T-cell (primary cell): ENCODE data around the gene FGFR4. TPM values are rescaled to one million over a fixed set of nuclear protein-coding genes. Genes with fewer than 3 reads are reported as not detected.

ENCODE experiments used
- ATAC-seq, 4 experiments: fragments of 200-7000 bp in 3 of 4; fragments of 150-1000 bp in 1 of 4; cut with Tn5 transposase; replicated peaks in 1 of 4; 1 replicate in 3 of 4; 2 replicates in 1 of 4; pipeline ENCODE4 v1.10.0; 2021; ENCODE audit warnings: moderate library complexity in 3 of 4, mild to moderate bottlenecking in 2 of 4, moderate number of reproducible peaks in 1 of 4
- CTCF ChIA-PET, 2 donors: fragments of 300-600 bp; sonication (Branson Sonifier 250); formaldehyde crosslinking; loops; one replicate each; lab custom pipeline; 2022; ENCODE audit warnings: antibody characterized with exemption in 2 of 2; lab: Charles Lee
- POLR2A ChIA-PET, 2 donors: fragments of 300-600 bp; sonication (Branson Sonifier 250); formaldehyde crosslinking; loops; one replicate each; lab custom pipeline; 2022; ENCODE audit warnings: antibody characterized with exemption in 2 of 2; lab: Charles Lee
- DNase-seq, 35 experiments: peaks; one replicate each; pipeline versions ENCODE4 v3.0.0 to v3.0.0-alpha.2; 2013 to 2023
- H3K27ac ChIP-seq: one replicate; pipeline ENCODE4 v1.5.1; 2013; ENCODE audit warnings: low read length
- H3K27me3 ChIP-seq, 2 experiments: replicated peaks in 1 of 2; 1 replicate in 1 of 2; 2 replicates in 1 of 2; pipeline versions ENCODE4 v1.6.1 to v1.7.0; 2013; ENCODE audit warnings: low read length in 1 of 2, mixed read lengths in 1 of 2; ENCODE audit not compliant: control insufficient read depth in 2 of 2, insufficient read depth in 2 of 2; ENCODE audit errors: extremely low read depth in 1 of 2
- H3K36me3 ChIP-seq, 2 donors: 1 replicate in 1 of 2; 2 replicates in 1 of 2; pipeline versions ENCODE4 v1.6.1 to v1.7.0; 2013; ENCODE audit warnings: low read length in 1 of 2; ENCODE audit not compliant: control insufficient read depth in 2 of 2, insufficient read depth in 1 of 2; ENCODE audit errors: extremely low read depth in 1 of 2
- H3K4me1 ChIP-seq, 2 experiments: 1 replicate in 1 of 2; 2 replicates in 1 of 2; pipeline versions ENCODE4 v1.6.1 to v1.7.0; 2013; ENCODE audit warnings: low read length in 2 of 2, mixed read lengths in 1 of 2; ENCODE audit not compliant: insufficient read depth in 2 of 2, control insufficient read depth in 1 of 2; ENCODE audit errors: extremely low read depth in 1 of 2
- H3K4me3 ChIP-seq, 2 donors: 1 replicate in 1 of 2; 2 replicates in 1 of 2; pipeline versions ENCODE4 v1.5.1 to v1.7.0; 2013; ENCODE audit warnings: mild to moderate bottlenecking in 2 of 2, low read length in 1 of 2, moderate library complexity in 1 of 2; ENCODE audit not compliant: control insufficient read depth in 1 of 2; ENCODE audit errors: extremely low read depth in 1 of 2
- H3K9me3 ChIP-seq: 2 replicates; pipeline ENCODE4 v1.7.0; 2013
- H3K27ac Mint-ChIP-seq, 2 donors: one replicate each; pipeline ENCODE4 v1.8.0; 2020 to 2021; ENCODE audit warnings: mild to moderate bottlenecking in 2 of 2, mixed read lengths in 2 of 2
- H3K27me3 Mint-ChIP-seq, 2 donors: one replicate each; pipeline ENCODE4 v1.8.0; 2021 to 2022; ENCODE audit warnings: mixed read lengths in 2 of 2
- H3K36me3 Mint-ChIP-seq: one replicate; pipeline ENCODE4 v1.8.0; 2021; ENCODE audit warnings: mixed read lengths
- H3K4me1 Mint-ChIP-seq, 3 donors: one replicate each; pipeline ENCODE4 v1.8.0; 2020 to 2022; ENCODE audit warnings: mixed read lengths in 3 of 3, mild to moderate bottlenecking in 1 of 3
- H3K4me3 Mint-ChIP-seq, 3 donors: one replicate each; pipeline ENCODE4 v1.8.0; 2020 to 2022; ENCODE audit warnings: mild to moderate bottlenecking in 3 of 3, mixed read lengths in 3 of 3, moderate library complexity in 3 of 3
- H3K9me3 Mint-ChIP-seq, 3 donors: one replicate each; pipeline ENCODE4 v1.8.0; 2020 to 2022; ENCODE audit warnings: mixed read lengths in 3 of 3
- WGBS: methylation state at CpG from one replicate; pipeline ENCODE4 v1.1.5; 2013; ENCODE audit warnings: missing lambda C conversion rate; ENCODE audit not compliant: insufficient coverage; 5-methylcytosine and 5-hydroxymethylcytosine counted together
- total RNA-seq, 35 experiments: library from RNA in 6 of 35; stranded (reverse) in 6 of 35; fragments of 120-200 nt in 1 of 35; gene quantifications; one replicate each; pipeline versions ENCODE4 v1.2.1 to v1.2.4 and lab custom pipeline; 2013 to 2026

Gene FGFR4
- total RNA-seq, 5 donors from 2014 or later (not counting 1 experiment from before 2014, with no cell fraction given): 1.6 to 5.1 (median 3.2) TPM

DNA sequence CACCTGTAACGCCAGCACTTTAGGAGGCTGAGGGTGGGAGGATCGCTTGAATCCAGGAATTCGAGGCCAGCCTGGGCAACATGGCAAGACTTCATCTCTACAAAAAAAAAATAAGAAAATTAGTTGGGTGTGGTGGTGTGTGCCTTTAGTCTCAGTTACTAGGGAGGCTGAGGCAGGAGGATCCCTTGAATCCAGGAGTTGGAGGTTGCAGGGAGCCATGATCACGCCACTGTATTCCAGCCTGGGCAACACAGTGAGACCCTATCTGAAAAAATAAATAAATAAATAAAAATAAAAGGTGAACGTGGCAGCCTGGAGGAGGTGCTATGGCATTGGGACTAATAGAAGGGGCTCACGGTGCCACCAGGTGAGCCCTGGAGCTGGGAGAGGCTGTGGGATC lies 7.1 kb downstream of the FGFR4 start:
- Mint-ChIP-seq H3K36me3 (no peaks in the 10 kb centered on the region), H3K4me3 (no peak overlapping the region), H3K9me3 (no peaks in the 10 kb centered on the region), H3K27me3 (peaks cover 0 to 3% of the 10 kb centered on the region in 2 donors), H3K4me1 (peaks cover 0 to 1% (median 0%) of the 10 kb centered on the region in 3 donors), H3K27ac (no peak overlapping the region)
- ATAC-seq (no peak), DNase-seq (no peak)
- CTCF ChIA-PET: no interaction called here
- Histone ChIP-seq H3K4me1 (peaks cover 0 to 4% of the 10 kb centered on the region in 2 experiments), H3K36me3 (no peaks in the 10 kb centered on the region), H3K4me3 (no peak overlapping the region), H3K27ac (no peak overlapping the region), H3K27me3 (peaks cover 0 to 34% of the 10 kb centered on the region in 2 experiments), H3K9me3 (no peaks in the 10 kb centered on the region)
- WGBS: 81% methylated on average over 2 of the region's 6 CpGs
- POLR2A ChIA-PET: no interaction called here

- no peaks in the 10 kb centered on the region for H3K36me3 Mint-ChIP-seq
- no peak for ATAC-seq
These were observed 7.7 kb downstream of the FGFR4 start for GRCh38 chr5:177094224-177095087.

DNA sequence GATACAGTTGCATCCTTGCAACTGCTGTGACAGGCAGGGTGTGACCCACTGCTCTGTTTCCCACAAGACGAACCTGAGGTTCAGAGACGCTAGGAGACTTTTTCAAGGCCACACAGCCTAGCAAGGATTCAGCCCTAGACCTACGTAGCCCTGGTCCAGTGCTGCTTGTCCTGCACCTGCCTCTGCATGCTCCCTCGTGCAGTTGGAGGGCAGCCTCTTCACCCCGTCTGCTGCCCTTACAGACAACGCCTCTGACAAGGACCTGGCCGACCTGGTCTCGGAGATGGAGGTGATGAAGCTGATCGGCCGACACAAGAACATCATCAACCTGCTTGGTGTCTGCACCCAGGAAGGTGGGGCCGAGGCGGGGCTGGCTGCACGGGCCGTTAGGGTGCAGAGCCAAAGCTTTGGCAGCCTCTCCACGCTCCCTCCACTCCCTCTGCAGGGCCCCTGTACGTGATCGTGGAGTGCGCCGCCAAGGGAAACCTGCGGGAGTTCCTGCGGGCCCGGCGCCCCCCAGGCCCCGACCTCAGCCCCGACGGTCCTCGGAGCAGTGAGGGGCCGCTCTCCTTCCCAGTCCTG lies 8.5 kb downstream of the FGFR4 start:
- peaks cover 0 to 28% of the 10 kb centered on the region in 2 experiments for H3K27me3 ChIP-seq
- H3K9me3 ChIP-seq: no peaks in the 10 kb centered on the region
- ChIA-PET POLR2A (interaction anchor here in 1 of 2 donors (0.6 kb wide), 1 partner anchor 319 kb away, joined by 3 read pairs; no protein-coding TSS in a partner anchor), CTCF (no interaction called here)
- no peaks in the 10 kb centered on the region for H3K9me3 Mint-ChIP-seq
- H3K4me3 Mint-ChIP-seq: no peak overlapping the region
- H3K27ac ChIP-seq: no peak overlapping the region
- no peak overlapping the region for H3K27ac Mint-ChIP-seq
- no peaks in the 10 kb centered on the region for H3K36me3 Mint-ChIP-seq
- no peak overlapping the region for H3K4me3 ChIP-seq
- H3K4me1 Mint-ChIP-seq: no peaks in the 10 kb centered on the region
- H3K4me1 ChIP-seq: peaks cover 0 to 1% of the 10 kb centered on the region in 2 experiments
- H3K36me3 ChIP-seq: no peaks in the 10 kb centered on the region
- no peak for DNase-seq
- no peak for ATAC-seq
- 87% methylated on average over 25 of the region's 28 CpGs for WGBS
- H3K27me3 Mint-ChIP-seq: no peaks in the 10 kb centered on the region

More at GRCh38 chr5:177094224-177095087, 7.7 kb downstream of the FGFR4 start:
- Mint-ChIP-seq H3K4me1 (no peaks in the 10 kb centered on the region), H3K4me3 (no peak overlapping the region), H3K27me3 (no peaks in the 10 kb centered on the region), H3K27ac (no peak overlapping the region), H3K9me3 (no peaks in the 10 kb centered on the region)
- POLR2A ChIA-PET: no interaction called here
- no peaks in the 10 kb centered on the region for H3K36me3 ChIP-seq
- CTCF ChIA-PET: no interaction called here
- peaks cover 0 to 4% of the 10 kb centered on the region in 2 experiments for H3K4me1 ChIP-seq
- peaks cover 0 to 30% of the 10 kb centered on the region in 2 experiments for H3K27me3 ChIP-seq
- H3K27ac ChIP-seq: no peak overlapping the region
- no peak for DNase-seq
- WGBS: 89% methylated on average over 12 of the region's 12 CpGs
- H3K4me3 ChIP-seq: no peak overlapping the region
- H3K9me3 ChIP-seq: no peaks in the 10 kb centered on the region

DNA sequence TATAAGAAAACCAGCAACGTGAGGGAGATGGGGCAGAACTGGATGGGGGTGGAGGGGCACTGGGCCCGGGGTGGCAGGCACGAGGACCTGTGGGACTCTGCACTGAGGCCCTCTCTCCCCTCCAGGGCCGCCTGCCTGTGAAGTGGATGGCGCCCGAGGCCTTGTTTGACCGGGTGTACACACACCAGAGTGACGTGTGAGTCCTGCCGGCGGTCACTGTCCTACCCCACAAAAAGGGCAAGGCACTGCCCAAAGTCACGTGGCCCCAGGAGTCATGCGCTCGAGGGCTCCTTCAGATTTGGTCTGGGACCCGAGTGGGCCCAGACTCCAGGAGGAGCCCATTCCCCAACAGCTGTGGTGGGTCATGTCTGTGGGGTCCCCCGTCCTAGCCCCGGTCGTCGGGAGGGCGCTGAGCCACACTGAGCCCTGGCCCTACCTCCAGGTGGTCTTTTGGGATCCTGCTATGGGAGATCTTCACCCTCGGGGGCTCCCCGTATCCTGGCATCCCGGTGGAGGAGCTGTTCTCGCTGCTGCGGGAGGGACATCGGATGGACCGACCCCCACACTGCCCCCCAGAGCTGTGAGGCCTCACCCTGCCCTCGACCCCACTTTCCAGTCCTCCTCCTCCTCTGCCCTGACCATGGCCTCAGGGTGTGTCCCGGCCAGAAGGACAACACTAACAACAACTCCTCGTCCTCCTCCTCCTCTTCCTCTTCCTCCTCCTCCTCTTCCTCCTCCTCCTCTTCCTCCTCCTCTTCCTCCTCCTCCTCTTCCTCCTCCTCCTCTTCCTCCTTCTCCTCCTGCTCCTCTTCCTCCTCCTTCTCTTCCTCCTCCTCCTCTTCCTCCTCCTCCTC lies 9.7 kb downstream of the FGFR4 start:
- POLR2A ChIA-PET: no interaction called here
- 77% methylated on average over 13 of the region's 29 CpGs for WGBS

DNA sequence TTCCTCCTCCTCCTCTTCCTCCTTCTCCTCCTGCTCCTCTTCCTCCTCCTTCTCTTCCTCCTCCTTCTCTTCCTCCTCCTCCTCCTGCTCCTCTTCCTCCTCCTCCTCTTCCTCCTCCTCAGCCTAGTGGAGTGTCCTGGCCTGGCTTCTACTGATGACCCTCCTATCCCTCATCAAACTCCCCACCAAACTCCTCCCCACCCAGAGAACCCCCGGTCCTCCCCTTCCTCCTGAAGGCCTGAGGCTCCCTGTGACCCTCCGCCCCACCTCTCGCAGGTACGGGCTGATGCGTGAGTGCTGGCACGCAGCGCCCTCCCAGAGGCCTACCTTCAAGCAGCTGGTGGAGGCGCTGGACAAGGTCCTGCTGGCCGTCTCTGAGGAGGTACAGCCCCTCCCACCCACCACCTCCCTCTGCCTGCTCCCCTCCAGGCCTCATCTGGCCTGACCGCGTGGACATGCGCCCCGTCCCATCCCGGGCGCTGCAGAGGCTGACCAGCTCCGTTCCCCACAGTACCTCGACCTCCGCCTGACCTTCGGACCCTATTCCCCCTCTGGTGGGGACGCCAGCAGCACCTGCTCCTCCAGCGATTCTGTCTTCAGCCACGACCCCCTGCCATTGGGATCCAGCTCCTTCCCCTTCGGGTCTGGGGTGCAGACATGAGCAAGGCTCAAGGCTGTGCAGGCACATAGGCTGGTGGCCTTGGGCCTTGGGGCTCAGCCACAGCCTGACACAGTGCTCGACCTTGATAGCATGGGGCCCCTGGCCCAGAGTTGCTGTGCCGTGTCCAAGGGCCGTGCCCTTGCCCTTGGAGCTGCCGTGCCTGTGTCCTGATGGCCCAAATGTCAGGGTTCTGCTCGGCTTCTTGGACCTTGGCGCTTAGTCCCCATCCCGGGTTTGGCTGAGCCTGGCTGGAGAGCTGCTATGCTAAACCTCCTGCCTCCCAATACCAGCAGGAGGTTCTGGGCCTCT lies 10.6 kb downstream of the FGFR4 start:
- no peaks in the 10 kb centered on the region for H3K9me3 ChIP-seq
- Mint-ChIP-seq H3K36me3 (no peaks in the 10 kb centered on the region), H3K4me3 (no peak overlapping the region), H3K9me3 (no peaks in the 10 kb centered on the region), H3K27me3 (peaks cover 0 to 2% of the 10 kb centered on the region in 2 donors), H3K27ac (no peak overlapping the region), H3K4me1 (no peaks in the 10 kb centered on the region)
- no peak for DNase-seq
- POLR2A ChIA-PET: no interaction called here
- no peaks in the 10 kb centered on the region for H3K4me1 ChIP-seq
- no peak overlapping the region for H3K4me3 ChIP-seq
- 85% methylated on average over 30 of the region's 30 CpGs for WGBS
- H3K36me3 ChIP-seq: no peaks in the 10 kb centered on the region
- ATAC-seq: no peak
- H3K27ac ChIP-seq: no peak overlapping the region
- peaks cover 0 to 36% of the 10 kb centered on the region in 2 experiments for H3K27me3 ChIP-seq
- CTCF ChIA-PET: interaction anchor here in 1 of 2 donors (0.6 kb wide), 1 partner anchor 10 kb away, joined by 4 read pairs; no protein-coding TSS in a partner anchor

More for the DNA sequence above, 9.7 kb downstream of the FGFR4 start:
- CTCF ChIA-PET: interaction anchor here in 1 of 2 donors (0.6 kb wide), 1 partner anchor 11 kb away, joined by 4 read pairs; no protein-coding TSS in a partner anchor
- no peak overlapping the region for H3K4me3 Mint-ChIP-seq
- Histone ChIP-seq H3K27me3 (peaks cover 0 to 30% of the 10 kb centered on the region in 2 experiments), H3K4me3 (no peak overlapping the region), H3K9me3 (no peaks in the 10 kb centered on the region), H3K4me1 (no peaks in the 10 kb centered on the region), H3K27ac (no peak overlapping the region), H3K36me3 (no peaks in the 10 kb centered on the region)
- ATAC-seq (no peak), DNase-seq (no peak)
- no peaks in the 10 kb centered on the region for H3K4me1 Mint-ChIP-seq
- no peak overlapping the region for H3K27ac Mint-ChIP-seq
- H3K9me3 Mint-ChIP-seq: no peaks in the 10 kb centered on the region
- H3K27me3 Mint-ChIP-seq: no peaks in the 10 kb centered on the region
- no peaks in the 10 kb centered on the region for H3K36me3 Mint-ChIP-seq
